Measurements from ENCODE around the gene IFT74.

DNA sequence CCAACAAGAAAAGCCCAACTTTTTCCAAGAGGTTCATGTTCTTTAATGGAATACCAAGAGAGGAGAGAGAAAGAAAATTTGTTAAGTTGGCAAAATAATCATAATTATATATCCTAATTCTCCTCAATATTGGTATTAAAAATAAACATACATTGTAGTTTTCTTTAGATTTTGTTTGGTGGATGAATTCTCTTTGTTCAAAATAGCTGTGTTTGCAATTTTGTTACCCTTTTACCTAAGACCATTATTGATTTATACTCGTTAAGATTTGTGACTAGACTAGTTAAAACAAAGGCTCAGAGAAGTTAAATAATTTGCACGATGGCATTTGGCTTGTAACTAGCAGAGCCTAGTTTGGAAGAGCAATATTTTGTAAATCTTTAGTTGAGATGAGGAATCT is 39.6 kb downstream of the IFT74 start:
- TF ChIP-seq, protein P1, sequence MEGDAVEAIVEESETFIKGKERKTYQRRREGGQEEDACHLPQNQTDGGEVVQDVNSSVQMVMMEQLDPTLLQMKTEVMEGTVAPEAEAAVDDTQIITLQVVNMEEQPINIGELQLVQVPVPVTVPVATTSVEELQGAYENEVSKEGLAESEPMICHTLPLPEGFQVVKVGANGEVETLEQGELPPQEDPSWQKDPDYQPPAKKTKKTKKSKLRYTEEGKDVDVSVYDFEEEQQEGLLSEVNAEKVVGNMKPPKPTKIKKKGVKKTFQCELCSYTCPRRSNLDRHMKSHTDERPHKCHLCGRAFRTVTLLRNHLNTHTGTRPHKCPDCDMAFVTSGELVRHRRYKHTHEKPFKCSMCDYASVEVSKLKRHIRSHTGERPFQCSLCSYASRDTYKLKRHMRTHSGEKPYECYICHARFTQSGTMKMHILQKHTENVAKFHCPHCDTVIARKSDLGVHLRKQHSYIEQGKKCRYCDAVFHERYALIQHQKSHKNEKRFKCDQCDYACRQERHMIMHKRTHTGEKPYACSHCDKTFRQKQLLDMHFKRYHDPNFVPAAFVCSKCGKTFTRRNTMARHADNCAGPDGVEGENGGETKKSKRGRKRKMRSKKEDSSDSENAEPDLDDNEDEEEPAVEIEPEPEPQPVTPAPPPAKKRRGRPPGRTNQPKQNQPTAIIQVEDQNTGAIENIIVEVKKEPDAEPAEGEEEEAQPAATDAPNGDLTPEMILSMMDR (conservative IDR thresholded peaks at IDR 0.05; ENCODE audit: low read length), result no peak
- no peak for TF ChIP-seq EZH2phosphoT487 (IDR thresholded peaks at IDR 0.05; ENCODE audit: borderline replicate concordance, low read depth, low read length)

All from OCI-LY7 (cell line).